GM19324 (cell line): ENCODE data around the gene INSC.
A peak's percentile ranks its signal among the peaks of the same experiment; 100 is the strongest.

ENCODE experiments used
- ATAC-seq: cut with Tn5 transposase; IDR thresholded peaks from one replicate; pipeline ENCODE4 v1.9.1; 2021; ENCODE audit warnings: mild to moderate bottlenecking, moderate library complexity; ENCODE audit not compliant: unreplicated experiment, low FRiP score

The INSC gene

GRCh38 chr11:15107730-15108515 lies 6.8 kb upstream of the INSC start:
- peak; percentile 83 for ATAC-seq

GRCh38 chr11:15108592-15109130 lies 6.1 kb upstream of the INSC start:
- ATAC-seq: no peak

GRCh38 chr11:15109602-15110001 lies 5.1 kb upstream of the INSC start:
- ATAC-seq: no peak

GRCh38 chr11:15111215-15111614 lies 3.5 kb upstream of the INSC start:
- ATAC-seq: no peak

- no peak for ATAC-seq
Measured at GRCh38 chr11:15112131-15112541, 2.6 kb upstream of the INSC start.

- peak; percentile 92 for ATAC-seq
Measured at GRCh38 chr11:15113381-15113780, 1.3 kb upstream of the INSC start.

- no peak for ATAC-seq
Measured at GRCh38 chr11:15115686-15116085, 963 bp downstream of the INSC start.

- ATAC-seq: no peak
Measured at GRCh38 chr11:15117751-15118150, 3.0 kb downstream of the INSC start.

- no peak for ATAC-seq
Measured at GRCh38 chr11:15118431-15118830, 3.7 kb downstream of the INSC start.

GRCh38 chr11:15119352-15119751 lies 4.6 kb downstream of the INSC start:
- no peak for ATAC-seq

GRCh38 chr11:15119826-15120225 lies 5.1 kb downstream of the INSC start:
- no peak for ATAC-seq

- ATAC-seq: no peak
Measured at GRCh38 chr11:15123849-15124248, 9.1 kb downstream of the INSC start.

- no peak for ATAC-seq
Measured at GRCh38 chr11:15124528-15124927, 9.8 kb downstream of the INSC start.

- ATAC-seq: no peak
Measured at GRCh38 chr11:15127341-15127740, 12.6 kb downstream of the INSC start.

GRCh38 chr11:15128621-15129020 lies 13.9 kb downstream of the INSC start:
- ATAC-seq: no peak

GRCh38 chr11:15136166-15136565 lies 21.4 kb downstream of the INSC start:
- ATAC-seq: no peak

GRCh38 chr11:15139096-15139770 lies 24.5 kb downstream of the INSC start:
- ATAC-seq: no peak

GRCh38 chr11:15139958-15140659 lies 25.4 kb downstream of the INSC start:
- no peak for ATAC-seq

- no peak for ATAC-seq
Measured at GRCh38 chr11:15141381-15141780, 26.7 kb downstream of the INSC start.

GRCh38 chr11:15142838-15143237 lies 28.1 kb downstream of the INSC start:
- ATAC-seq: no peak

- ATAC-seq: no peak
Measured at GRCh38 chr11:15143855-15144254, 29.1 kb downstream of the INSC start.
